Neural crest cell (in vitro differentiated cells): ENCODE measurements around the gene CLCN2. TPM values are rescaled to one million over a fixed set of nuclear protein-coding genes. Genes with fewer than 3 reads are reported as not detected.

Experiments used
- DNase-seq: peaks from one replicate; pipeline ENCODE4 v3.0.0; 2021; ENCODE audit warnings: low read depth, mixed read lengths, low spot score
- H3K27ac Mint-ChIP-seq: one replicate; pipeline ENCODE4 v1.8.0; 2021; ENCODE audit warnings: mild to moderate bottlenecking, mixed read lengths; ENCODE audit not compliant: unreplicated experiment
- H3K27me3 Mint-ChIP-seq: 2 replicates; pipeline ENCODE4 v1.8.0; 2021; ENCODE audit warnings: low read depth, mild to moderate bottlenecking, mixed read lengths
- H3K36me3 Mint-ChIP-seq: 2 replicates; pipeline ENCODE4 v1.8.0; 2021; ENCODE audit warnings: low read depth, mild to moderate bottlenecking, mixed read lengths
- H3K4me1 Mint-ChIP-seq: 2 replicates; pipeline ENCODE4 v1.8.0; 2021; ENCODE audit warnings: mixed read lengths
- H3K4me3 Mint-ChIP-seq: one replicate; pipeline ENCODE4 v1.8.0; 2021; ENCODE audit warnings: mild to moderate bottlenecking, mixed read lengths
- H3K9me3 Mint-ChIP-seq: 2 replicates; pipeline ENCODE4 v1.8.0; 2021; ENCODE audit warnings: mixed read lengths
- total RNA-seq: library from RNA; stranded (reverse); gene quantifications from 2 replicates; pipeline ENCODE4 v1.2.1, GENCODE V29; 2021
- TF ChIP-seq, protein P1 (sequence below): fragments of 200-600 bp; sonication (generic); conservative IDR thresholded peaks from 2 replicates; pipeline ENCODE4 v1.5.0; 2021; ENCODE audit warnings: antibody characterized with exemption, mild to moderate bottlenecking

CLCN2 gene
- total RNA-seq, 1 donor from 2014 or later: 23.6 TPM

DNA sequence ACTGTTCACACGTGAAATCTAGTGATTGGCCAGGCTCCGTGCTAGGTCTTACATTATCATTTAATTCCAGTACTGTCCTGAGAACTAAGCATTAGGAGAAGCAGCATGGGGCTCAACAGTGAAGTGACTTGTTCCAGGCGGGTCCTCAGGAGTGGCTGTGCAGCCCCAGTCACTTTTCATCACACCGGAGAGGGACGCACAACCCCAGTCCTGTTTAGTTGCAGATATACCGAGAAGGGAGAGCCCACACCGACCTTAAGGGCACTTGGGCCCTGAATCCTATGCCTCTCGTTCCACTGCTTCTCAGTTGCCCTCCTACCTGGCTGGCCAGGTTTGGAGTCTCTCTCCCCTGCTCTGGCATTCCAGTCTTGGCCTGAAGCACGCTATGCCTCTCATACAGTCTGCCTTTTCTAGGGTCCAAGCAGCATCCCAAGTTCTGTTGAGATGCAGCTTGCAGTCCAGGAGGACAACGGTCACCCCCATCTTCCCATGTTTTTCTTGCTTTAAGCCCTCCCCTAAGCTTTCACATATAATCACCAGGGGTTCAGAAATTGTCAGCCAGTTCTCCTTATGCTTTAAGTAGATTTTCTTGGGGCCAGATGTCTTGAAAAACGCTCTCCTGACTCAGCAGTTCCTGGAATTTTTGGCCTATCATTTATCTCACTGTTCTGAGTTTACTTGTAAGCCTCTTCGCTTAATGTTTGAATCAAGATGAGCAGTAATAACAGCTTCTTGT, 13.9 kb downstream of the CLCN2 start:
- Mint-ChIP-seq H3K4me3 (no peak overlapping the region), H3K27me3 (no peaks in the 10 kb centered on the region), H3K9me3 (no peaks in the 10 kb centered on the region), H3K4me1 (peaks cover 30% of the 10 kb centered on the region), H3K27ac (no peak overlapping the region), H3K36me3 (peaks cover 12% of the 10 kb centered on the region)
- TF ChIP-seq, protein P1, sequence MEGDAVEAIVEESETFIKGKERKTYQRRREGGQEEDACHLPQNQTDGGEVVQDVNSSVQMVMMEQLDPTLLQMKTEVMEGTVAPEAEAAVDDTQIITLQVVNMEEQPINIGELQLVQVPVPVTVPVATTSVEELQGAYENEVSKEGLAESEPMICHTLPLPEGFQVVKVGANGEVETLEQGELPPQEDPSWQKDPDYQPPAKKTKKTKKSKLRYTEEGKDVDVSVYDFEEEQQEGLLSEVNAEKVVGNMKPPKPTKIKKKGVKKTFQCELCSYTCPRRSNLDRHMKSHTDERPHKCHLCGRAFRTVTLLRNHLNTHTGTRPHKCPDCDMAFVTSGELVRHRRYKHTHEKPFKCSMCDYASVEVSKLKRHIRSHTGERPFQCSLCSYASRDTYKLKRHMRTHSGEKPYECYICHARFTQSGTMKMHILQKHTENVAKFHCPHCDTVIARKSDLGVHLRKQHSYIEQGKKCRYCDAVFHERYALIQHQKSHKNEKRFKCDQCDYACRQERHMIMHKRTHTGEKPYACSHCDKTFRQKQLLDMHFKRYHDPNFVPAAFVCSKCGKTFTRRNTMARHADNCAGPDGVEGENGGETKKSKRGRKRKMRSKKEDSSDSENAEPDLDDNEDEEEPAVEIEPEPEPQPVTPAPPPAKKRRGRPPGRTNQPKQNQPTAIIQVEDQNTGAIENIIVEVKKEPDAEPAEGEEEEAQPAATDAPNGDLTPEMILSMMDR: no peak
- no peak for DNase-seq

DNA sequence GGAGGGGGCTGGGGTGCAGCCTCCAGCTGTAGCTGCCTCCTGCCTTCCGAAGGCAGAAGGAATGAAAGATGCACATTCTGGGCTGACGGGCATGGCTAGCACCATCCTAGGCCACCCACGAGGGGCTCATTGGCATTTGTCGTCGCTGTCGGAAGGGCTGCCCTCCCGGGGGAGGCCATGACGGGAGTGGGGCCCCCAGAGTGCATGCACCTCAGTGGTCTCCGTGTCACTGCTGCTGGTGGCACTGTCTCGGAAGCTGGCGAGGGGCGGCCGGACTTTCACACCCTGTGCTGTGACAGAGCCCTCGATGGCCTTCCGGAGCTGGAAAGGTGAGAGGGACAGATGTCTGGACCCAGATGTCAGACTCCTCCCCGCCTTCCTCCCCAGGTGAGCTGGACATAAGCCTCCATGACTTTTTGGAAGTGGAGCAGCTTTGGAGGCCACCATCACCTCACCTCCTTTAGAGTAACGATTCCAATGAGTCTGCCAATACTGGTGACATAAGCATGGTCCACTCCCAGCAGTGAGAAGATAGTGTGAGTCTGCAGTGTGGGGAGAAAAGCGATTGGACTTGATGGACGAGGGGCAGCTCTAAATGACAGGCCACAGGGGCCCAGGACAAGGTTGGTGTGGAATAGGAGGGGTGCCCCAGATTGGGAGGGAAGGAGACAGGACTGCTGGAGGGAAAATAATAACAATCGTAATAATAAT, 14.8 kb downstream of the CLCN2 start:
- H3K27ac Mint-ChIP-seq: no peak overlapping the region
- H3K4me1 Mint-ChIP-seq: peaks cover 22% of the 10 kb centered on the region
- H3K4me3 Mint-ChIP-seq: no peak overlapping the region
- H3K9me3 Mint-ChIP-seq: no peaks in the 10 kb centered on the region
- peaks cover 10% of the 10 kb centered on the region for H3K36me3 Mint-ChIP-seq
- no peak for DNase-seq
- TF ChIP-seq, protein P1: no peak
- no peaks in the 10 kb centered on the region for H3K27me3 Mint-ChIP-seq

DNA sequence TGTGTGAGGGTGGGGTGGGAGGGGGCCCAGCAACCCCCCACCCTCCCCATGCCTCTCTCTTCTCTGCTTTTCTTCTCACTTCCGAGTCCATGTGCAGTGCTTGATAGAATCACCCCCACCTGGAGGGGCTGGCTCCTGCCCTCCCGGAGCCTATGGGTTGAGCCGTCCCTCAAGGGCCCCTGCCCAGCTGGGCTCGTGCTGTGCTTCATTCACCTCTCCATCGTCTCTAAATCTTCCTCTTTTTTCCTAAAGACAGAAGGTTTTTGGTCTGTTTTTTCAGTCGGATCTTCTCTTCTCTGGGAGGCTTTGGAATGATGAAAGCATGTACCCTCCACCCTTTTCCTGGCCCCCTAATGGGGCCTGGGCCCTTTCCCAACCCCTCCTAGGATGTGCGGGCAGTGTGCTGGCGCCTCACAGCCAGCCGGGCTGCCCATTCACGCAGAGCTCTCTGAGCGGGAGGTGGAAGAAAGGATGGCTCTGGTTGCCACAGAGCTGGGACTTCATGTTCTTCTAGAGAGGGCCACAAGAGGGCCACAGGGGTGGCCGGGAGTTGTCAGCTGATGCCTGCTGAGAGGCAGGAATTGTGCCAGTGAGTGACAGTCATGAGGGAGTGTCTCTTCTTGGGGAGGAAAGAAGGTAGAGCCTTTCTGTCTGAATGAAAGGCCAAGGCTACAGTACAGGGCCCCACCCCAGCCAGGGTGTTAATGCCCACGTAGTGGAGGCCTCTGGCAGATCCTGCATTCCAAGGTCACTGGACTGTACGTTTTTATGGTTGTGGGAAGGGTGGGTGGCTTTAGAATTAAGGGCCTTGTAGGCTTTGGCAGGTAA, 15.9 kb downstream of the CLCN2 start:
- H3K4me1 Mint-ChIP-seq: peaks cover 21% of the 10 kb centered on the region
- TF ChIP-seq, protein P1: peak; percentile 62
- peak; percentile 44 for DNase-seq
- peak overlapping the region; percentile 82 for H3K4me3 Mint-ChIP-seq
- H3K27ac Mint-ChIP-seq: peak overlapping the region; percentile 84
- peaks cover 10% of the 10 kb centered on the region for H3K36me3 Mint-ChIP-seq
- no peaks in the 10 kb centered on the region for H3K27me3 Mint-ChIP-seq
- H3K9me3 Mint-ChIP-seq: no peaks in the 10 kb centered on the region

DNA sequence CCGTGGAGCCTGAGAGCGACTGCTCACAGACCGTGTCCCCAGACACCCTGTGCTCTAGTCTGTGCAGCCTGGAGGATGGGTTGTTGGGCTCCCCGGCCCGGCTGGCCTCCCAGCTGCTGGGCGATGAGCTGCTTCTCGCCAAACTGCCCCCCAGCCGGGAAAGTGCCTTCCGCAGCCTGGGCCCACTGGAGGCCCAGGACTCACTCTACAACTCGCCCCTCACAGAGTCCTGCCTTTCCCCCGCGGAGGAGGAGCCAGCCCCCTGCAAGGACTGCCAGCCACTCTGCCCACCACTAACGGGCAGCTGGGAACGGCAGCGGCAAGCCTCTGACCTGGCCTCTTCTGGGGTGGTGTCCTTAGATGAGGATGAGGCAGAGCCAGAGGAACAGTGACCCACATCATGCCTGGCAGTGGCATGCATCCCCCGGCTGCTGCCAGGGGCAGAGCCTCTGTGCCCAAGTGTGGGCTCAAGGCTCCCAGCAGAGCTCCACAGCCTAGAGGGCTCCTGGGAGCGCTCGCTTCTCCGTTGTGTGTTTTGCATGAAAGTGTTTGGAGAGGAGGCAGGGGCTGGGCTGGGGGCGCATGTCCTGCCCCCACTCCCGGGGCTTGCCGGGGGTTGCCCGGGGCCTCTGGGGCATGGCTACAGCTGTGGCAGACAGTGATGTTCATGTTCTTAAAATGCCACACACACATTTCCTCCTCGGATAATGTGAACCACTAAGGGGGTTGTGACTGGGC, 16.7 kb downstream of the CLCN2 start:
- no peaks in the 10 kb centered on the region for H3K9me3 Mint-ChIP-seq

More for the DNA sequence above, 16.7 kb downstream of the CLCN2 start:
- TF ChIP-seq, protein P1: no peak
- no peak overlapping the region for H3K4me3 Mint-ChIP-seq
- H3K4me1 Mint-ChIP-seq: peaks cover 20% of the 10 kb centered on the region
- H3K36me3 Mint-ChIP-seq: peaks cover 10% of the 10 kb centered on the region
- DNase-seq: no peak
- no peak overlapping the region for H3K27ac Mint-ChIP-seq
- no peaks in the 10 kb centered on the region for H3K27me3 Mint-ChIP-seq
